Choroid plexus epithelial cell (primary cell): ENCODE data around the gene TCF12.

Experiments
- DNase-seq: peaks from one replicate; pipeline ENCODE4 v3.0.0-alpha.2; 2010; ENCODE audit warnings: low read depth
- H3K4me3 ChIP-seq: 2 replicates; pipeline ENCODE4 v1.5.1; 2011; ENCODE audit warnings: low read depth, mild to moderate bottlenecking, control low read depth, low read length, moderate library complexity
- CTCF ChIP-seq: conservative IDR thresholded peaks from 2 replicates; pipeline ENCODE4 v1.5.1; 2011; ENCODE audit warnings: low read depth, mild to moderate bottlenecking, control low read depth, inconsistent platforms, low read length, moderate library complexity

The TCF12 gene

GRCh38 chr15:57205027-57205855 is 286.8 kb downstream of the TCF12 start:
- no peak for TF ChIP-seq CTCF
- no peak for DNase-seq
- H3K4me3 ChIP-seq: no peak overlapping the region

DNA sequence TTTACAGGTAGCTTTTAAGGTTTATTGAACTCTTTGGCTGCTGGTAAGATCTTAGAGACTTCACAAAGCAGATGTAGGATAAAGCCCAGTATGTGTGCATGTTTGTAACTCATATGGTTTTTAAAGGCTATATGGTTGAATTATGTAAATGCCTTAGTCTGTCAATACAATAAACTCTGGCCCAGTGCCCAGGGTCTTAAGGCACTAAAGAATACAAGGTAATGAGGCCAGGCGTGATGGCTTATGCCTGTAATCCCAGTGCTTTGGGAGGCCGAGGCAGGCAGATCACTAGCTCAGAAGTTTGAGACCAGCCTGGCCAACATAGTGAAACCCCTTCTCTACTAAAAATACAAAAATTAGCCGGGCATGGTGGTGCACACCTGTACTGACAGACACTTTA is 287.6 kb downstream of the TCF12 start:
- DNase-seq: no peak
- TF ChIP-seq CTCF: no peak
- H3K4me3 ChIP-seq: no peak overlapping the region

DNA sequence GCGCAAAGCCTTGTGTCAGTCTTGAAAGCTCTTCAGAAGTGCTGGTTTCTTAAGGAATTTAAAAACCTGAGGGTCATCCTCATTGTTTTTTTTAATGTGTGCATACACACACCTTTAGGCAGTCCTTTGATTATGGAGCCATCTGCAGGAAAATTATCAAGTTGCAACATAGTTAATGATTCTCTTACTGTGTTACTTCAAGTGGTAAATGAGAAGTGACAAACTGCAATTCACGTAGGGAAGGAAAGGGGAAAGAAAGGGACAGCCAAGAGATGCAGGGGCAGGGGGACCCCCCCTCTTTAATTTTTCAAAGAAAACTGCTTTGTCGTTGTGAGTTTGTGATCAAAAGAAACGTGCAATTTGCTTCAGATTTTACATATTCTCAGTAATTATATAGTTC is 295.4 kb downstream of the TCF12 start:
- DNase-seq: peak; percentile 84
- no peak overlapping the region for H3K4me3 ChIP-seq
- TF ChIP-seq CTCF: peak; percentile 51

GRCh38 chr15:57215326-57215725 is 296.9 kb downstream of the TCF12 start:
- TF ChIP-seq CTCF: no peak
- H3K4me3 ChIP-seq: no peak overlapping the region
- no peak for DNase-seq

DNA sequence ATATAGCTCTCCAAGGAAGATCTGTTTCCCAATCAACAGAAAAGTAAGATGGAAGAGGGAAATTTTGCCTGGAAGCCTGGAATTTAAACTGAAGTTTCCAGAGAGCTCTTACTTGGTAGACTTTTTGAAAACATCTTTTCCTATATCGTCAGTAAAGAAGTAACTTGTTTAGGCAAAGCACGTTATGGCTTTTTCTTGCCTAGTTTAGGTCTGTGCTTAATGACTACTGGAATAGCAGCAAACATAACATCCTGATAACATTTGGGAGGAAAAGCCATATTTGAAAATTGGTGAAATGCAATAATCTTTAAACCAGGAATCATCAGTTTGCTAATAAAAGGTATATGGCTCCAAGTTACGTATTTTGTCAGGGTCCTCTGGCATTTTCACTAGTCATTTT is 297.4 kb downstream of the TCF12 start:
- no peak for DNase-seq
- no peak overlapping the region for H3K4me3 ChIP-seq
- no peak for TF ChIP-seq CTCF

DNA sequence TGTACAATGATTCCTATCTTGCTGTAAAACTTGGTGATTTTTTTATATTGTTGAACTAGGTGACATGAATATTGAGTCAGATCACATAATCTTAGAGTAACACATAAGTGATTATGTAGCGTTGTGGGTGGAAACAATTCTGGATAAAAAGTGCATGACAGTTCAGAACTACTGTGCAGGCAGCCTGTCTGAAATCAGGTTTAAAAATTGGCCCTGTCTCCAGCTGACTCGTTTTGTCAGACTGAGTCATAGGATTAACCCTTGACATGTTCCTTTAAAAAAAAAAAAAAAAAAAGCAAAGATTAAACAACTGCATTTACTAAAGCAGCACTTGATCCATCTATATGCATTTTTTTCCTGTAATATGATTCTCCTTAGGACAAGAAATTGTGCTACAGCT is 297.8 kb downstream of the TCF12 start:
- DNase-seq: peak; percentile 91
- no peak overlapping the region for H3K4me3 ChIP-seq
- no peak for TF ChIP-seq CTCF
